T47D (cell line): ENCODE measurements around the gene CDX4.
"Not testable (repeated sequence)": the region's sequence is repeated elsewhere in the genome, so short reads cannot be mapped to it uniquely, and the experiment has no call there.

Experiments used
- DNase-seq, 2 experiments: peaks; one replicate each; pipeline versions ENCODE4 v3.0.0 to v3.0.0-alpha.2; 2011 to 2012; ENCODE audit warnings: low read depth in 1 of 2, low spot score in 1 of 2
- JUND ChIP-seq: IDR thresholded peaks from 2 replicates; pipeline ENCODE4 v1.6.1; 2012; ENCODE audit warnings: low read depth
- in situ Hi-C: cut with HindIII; loops from 2 replicates; pipeline ENCODE4 v1.10.0; 2016; ENCODE audit warnings: low sequenced_read_pairs, low pct_unique_long_range_greater_than_20kb

The CDX4 gene

GRCh38 chrX:73446831-73447230 is at the start of gene CDX4:
Gene CDX4, plus strand, starts transcription at chrX:73447053. Its CDS starts 201 bp downstream, at chrX:73447254.
- in situ Hi-C loops: no loop called here
- TF ChIP-seq JUND: no peak
- DNase-seq: no peak

- DNase-seq: no peak
- in situ Hi-C loops: no loop called here
- no peak for TF ChIP-seq JUND
Measured at GRCh38 chrX:73398185-73398914, 48.5 kb upstream of the CDX4 start.

GRCh38 chrX:73400136-73400748 is 46.6 kb upstream of the CDX4 start:
- in situ Hi-C loops: no loop called here

GRCh38 chrX:73401591-73402266 is 45.1 kb upstream of the CDX4 start:
- DNase-seq: no peak
- in situ Hi-C loops: no loop called here
- no peak for TF ChIP-seq JUND

More at GRCh38 chrX:73400136-73400748, 46.6 kb upstream of the CDX4 start:
- DNase-seq: peak in 1 of 2 experiments; percentile 2
- no peak for TF ChIP-seq JUND

- no peak for DNase-seq
- in situ Hi-C loops: no loop called here
- TF ChIP-seq JUND: no peak
Measured at GRCh38 chrX:73412930-73413329, 33.9 kb upstream of the CDX4 start.

- no peak for TF ChIP-seq JUND
- in situ Hi-C loops: no loop called here
- DNase-seq: no peak
Measured at GRCh38 chrX:73447311-73447794, 500 bp downstream of the CDX4 start.

- in situ Hi-C loops: no loop called here
- no peak for DNase-seq
- no peak for TF ChIP-seq JUND
Measured at GRCh38 chrX:73448379-73448778, 1.5 kb downstream of the CDX4 start.

- TF ChIP-seq JUND: no peak
- no peak for DNase-seq
- in situ Hi-C loops: no loop called here
Measured at GRCh38 chrX:73455171-73455570, 8.3 kb downstream of the CDX4 start.

GRCh38 chrX:73457306-73457705 is 10.5 kb downstream of the CDX4 start:
- in situ Hi-C loops: no loop called here
- TF ChIP-seq JUND: no peak
- DNase-seq: no peak

GRCh38 chrX:73468376-73468775 is 21.5 kb downstream of the CDX4 start:
- TF ChIP-seq JUND: no peak
- DNase-seq: no peak
- in situ Hi-C loops: no loop called here

GRCh38 chrX:73478961-73479360 is 32.1 kb downstream of the CDX4 start:
- in situ Hi-C loops: no loop called here
- no peak for DNase-seq
- no peak for TF ChIP-seq JUND

GRCh38 chrX:73481521-73481920 is 34.7 kb downstream of the CDX4 start:
- in situ Hi-C loops: no loop called here
- TF ChIP-seq JUND: no peak
- DNase-seq: no peak

- no peak for DNase-seq
- in situ Hi-C loops: no loop called here
- no peak for TF ChIP-seq JUND
Measured at GRCh38 chrX:73490661-73491060, 43.8 kb downstream of the CDX4 start.

GRCh38 chrX:73492178-73492577 is 45.3 kb downstream of the CDX4 start:
- in situ Hi-C loops: not testable (repeated sequence)

More at GRCh38 chrX:73492178-73492577, 45.3 kb downstream of the CDX4 start:
- DNase-seq: not testable (repeated sequence)
